K562 (cell line): ENCODE measurements around the gene C16orf92. TPM values are rescaled to one million over a fixed set of nuclear protein-coding genes. Genes with fewer than 3 reads are reported as not detected.

Experiments used
- E2F5 ChIP-seq: sonication (generic); formaldehyde crosslinking; IDR thresholded peaks from 2 replicates; pipeline ENCODE4 v1.8.0; 2022; ENCODE audit warnings: mild to moderate bottlenecking, missing genetic modification reagents
- GABPB2 ChIP-seq: fragments of 250-450 bp; sonication (Bioruptor Pico); conservative IDR thresholded peaks from 2 replicates; pipeline ENCODE4 v1.5.1; 2021; ENCODE audit warnings: mild to moderate bottlenecking
- HDAC6 ChIP-seq: IDR thresholded peaks from 2 replicates; pipeline ENCODE4 v1.6.1; 2012; ENCODE audit warnings: low read depth, mild to moderate bottlenecking, control low read depth, inconsistent platforms, low read length, moderate library complexity
- HNRNPUL1 ChIP-seq: fragments of 200-400 bp; formaldehyde crosslinking; IDR thresholded peaks from 2 replicates; pipeline ENCODE4 v1.6.1; 2017; ENCODE audit warnings: low read length
- NFXL1 ChIP-seq: fragments of 450-650 bp; formaldehyde crosslinking; IDR thresholded peaks from 2 replicates; pipeline ENCODE4 v1.4.0; 2021; ENCODE audit warnings: mild to moderate bottlenecking
- NR0B1 ChIP-seq: fragments of 450-650 bp; IDR thresholded peaks from one replicate; pipeline ENCODE4 v1.6.1; 2018; ENCODE audit warnings: mild to moderate bottlenecking, moderate library complexity; ENCODE audit not compliant: partially characterized antibody
- STAG1 ChIP-seq: sonication (generic); formaldehyde crosslinking; IDR thresholded peaks from 2 replicates; pipeline ENCODE4 v1.5.0; 2020; ENCODE audit warnings: missing genetic modification reagents, borderline replicate concordance
- TAL1 ChIP-seq: fragments of 450-650 bp; IDR thresholded peaks from 2 replicates; pipeline ENCODE4 v1.6.1; 2016; ENCODE audit warnings: mild to moderate bottlenecking
- ZBTB5 ChIP-seq: fragments of 450-650 bp; IDR thresholded peaks from 2 replicates; pipeline ENCODE4 v1.6.1; 2017; ENCODE audit warnings: antibody characterized with exemption
- ZNF175 ChIP-seq: fragments of 200-800 bp; sonication (Bioruptor generic); IDR thresholded peaks from 2 replicates; pipeline ENCODE4 v1.6.1; 2016; ENCODE audit warnings: low read depth, mild to moderate bottlenecking, missing genetic modification characterization, missing compliant biosample characterization
- ZNF280A ChIP-seq: fragments of 450-650 bp; IDR thresholded peaks from 2 replicates; pipeline ENCODE4 v1.6.1; 2018; ENCODE audit warnings: mild to moderate bottlenecking, low read depth; ENCODE audit not compliant: partially characterized antibody
- ZNF561 ChIP-seq: fragments of 450-650 bp; formaldehyde crosslinking; conservative IDR thresholded peaks from 2 replicates; pipeline ENCODE4 v1.4.0; 2020; ENCODE audit warnings: mild to moderate bottlenecking, moderate library complexity
- polyA plus RNA-seq, 8 experiments: library from polyadenylated mRNA; depleted of rRNA in 4 of 8; stranded (reverse) in 5 of 8; unstranded in 3 of 8; fragments of >200 nt; fragmentation: Nextera tagmentation in 2 of 8; fragmentation: Illumina TruSeq in 1 of 8; extraction: Ambion mirVana in 2 of 8; extraction: Trizol in 1 of 8; gene quantifications; 2 replicates each; pipeline versions ENCODE4 v1.2.1 to v1.2.3, GENCODE V29; 2011 to 2014; ENCODE audit warnings: inconsistent platforms in 1 of 8, missing spikeins in 1 of 8
- total RNA-seq, 7 experiments: library from RNA; depleted of rRNA in 6 of 7; stranded (reverse); fragments of >200 nt in 6 of 7; fragmentation: Illumina TruSeq in 2 of 7; extraction: Trizol in 2 of 7; gene quantifications; 2 replicates each; pipeline versions ENCODE4 v1.2.1 to v1.2.3, GENCODE V29; 2011 to 2021; ENCODE audit warnings: low replicate concordance in 1 of 7
- TF ChIP-seq, protein P1 (sequence below): fragments of 150-350 bp; conservative IDR thresholded peaks from 2 replicates; pipeline ENCODE4 v1.6.1; 2014; ENCODE audit warnings: low read length
- TF ChIP-seq, protein P2 (sequence below), 2 experiments: fragments of 250-450 bp in 1 of 2; fragments of 450-650 bp in 1 of 2; sonication (Bioruptor Pico) in 1 of 2; IDR thresholded peaks; 2 replicates each; pipeline versions ENCODE4 v1.6.1 to v1.8.0; 2016 to 2021; ENCODE audit warnings: mild to moderate bottlenecking in 2 of 2, moderate library complexity in 2 of 2, missing compliant biosample characterization in 1 of 2, missing genetic modification characterization in 1 of 2
- TF ChIP-seq, protein P3 (sequence below): fragments of 200-800 bp; sonication (Bioruptor generic); IDR thresholded peaks from 2 replicates; pipeline ENCODE4 v1.6.1; 2017; ENCODE audit warnings: missing genetic modification characterization, missing compliant biosample characterization

The C16orf92 gene
- total and polyA plus RNA-seq, 9 of the 15 experiments (the other 6 are each of a cell fraction or from before 2014, with no cell fraction given), result not detected

GRCh38 chr16:30032083-30032819 is 9.3 kb downstream of the C16orf92 start (continued):
- TF ChIP-seq GABPB2 (CRISPR knock-in tag), result no peak
- no peak for TF ChIP-seq ZBTB5
- TF ChIP-seq, protein P1, sequence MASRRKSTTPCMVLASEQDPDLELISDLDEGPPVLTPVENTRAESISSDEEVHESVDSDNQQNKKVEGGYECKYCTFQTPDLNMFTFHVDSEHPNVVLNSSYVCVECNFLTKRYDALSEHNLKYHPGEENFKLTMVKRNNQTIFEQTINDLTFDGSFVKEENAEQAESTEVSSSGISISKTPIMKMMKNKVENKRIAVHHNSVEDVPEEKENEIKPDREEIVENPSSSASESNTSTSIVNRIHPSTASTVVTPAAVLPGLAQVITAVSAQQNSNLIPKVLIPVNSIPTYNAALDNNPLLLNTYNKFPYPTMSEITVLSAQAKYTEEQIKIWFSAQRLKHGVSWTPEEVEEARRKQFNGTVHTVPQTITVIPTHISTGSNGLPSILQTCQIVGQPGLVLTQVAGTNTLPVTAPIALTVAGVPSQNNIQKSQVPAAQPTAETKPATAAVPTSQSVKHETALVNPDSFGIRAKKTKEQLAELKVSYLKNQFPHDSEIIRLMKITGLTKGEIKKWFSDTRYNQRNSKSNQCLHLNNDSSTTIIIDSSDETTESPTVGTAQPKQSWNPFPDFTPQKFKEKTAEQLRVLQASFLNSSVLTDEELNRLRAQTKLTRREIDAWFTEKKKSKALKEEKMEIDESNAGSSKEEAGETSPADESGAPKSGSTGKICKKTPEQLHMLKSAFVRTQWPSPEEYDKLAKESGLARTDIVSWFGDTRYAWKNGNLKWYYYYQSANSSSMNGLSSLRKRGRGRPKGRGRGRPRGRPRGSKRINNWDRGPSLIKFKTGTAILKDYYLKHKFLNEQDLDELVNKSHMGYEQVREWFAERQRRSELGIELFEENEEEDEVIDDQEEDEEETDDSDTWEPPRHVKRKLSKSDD, result 0 out of 2 replicates have a peak, but pooled peaks have one; percentile 65
- no peak for TF ChIP-seq TAL1
- TF ChIP-seq STAG1 (CRISPR knock-in tag), result peak; percentile 88; the same call in 1 of the 2 replicates
- no peak for TF ChIP-seq ZNF280A
- TF ChIP-seq, protein P2, sequence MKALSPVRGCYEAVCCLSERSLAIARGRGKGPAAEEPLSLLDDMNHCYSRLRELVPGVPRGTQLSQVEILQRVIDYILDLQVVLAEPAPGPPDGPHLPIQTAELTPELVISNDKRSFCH (CRISPR knock-in tag; IDR thresholded peaks at IDR 0.05), result no peak
- TF ChIP-seq, protein P2 (tag; IDR thresholded peaks at IDR 0.05), result no peak
- no peak for TF ChIP-seq E2F5 (CRISPR knock-in tag)
- no peak for TF ChIP-seq ZNF561 (CRISPR knock-in tag)
- TF ChIP-seq ZNF175, result no peak
- no peak for TF ChIP-seq NFXL1 (CRISPR knock-in tag)
- TF ChIP-seq HDAC6, result no peak
- TF ChIP-seq HNRNPUL1, result no peak
- TF ChIP-seq, protein P3, sequence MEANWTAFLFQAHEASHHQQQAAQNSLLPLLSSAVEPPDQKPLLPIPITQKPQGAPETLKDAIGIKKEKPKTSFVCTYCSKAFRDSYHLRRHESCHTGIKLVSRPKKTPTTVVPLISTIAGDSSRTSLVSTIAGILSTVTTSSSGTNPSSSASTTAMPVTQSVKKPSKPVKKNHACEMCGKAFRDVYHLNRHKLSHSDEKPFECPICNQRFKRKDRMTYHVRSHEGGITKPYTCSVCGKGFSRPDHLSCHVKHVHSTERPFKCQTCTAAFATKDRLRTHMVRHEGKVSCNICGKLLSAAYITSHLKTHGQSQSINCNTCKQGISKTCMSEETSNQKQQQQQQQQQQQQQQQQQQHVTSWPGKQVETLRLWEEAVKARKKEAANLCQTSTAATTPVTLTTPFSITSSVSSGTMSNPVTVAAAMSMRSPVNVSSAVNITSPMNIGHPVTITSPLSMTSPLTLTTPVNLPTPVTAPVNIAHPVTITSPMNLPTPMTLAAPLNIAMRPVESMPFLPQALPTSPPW (CRISPR knock-in tag), result no peak
- no peak for TF ChIP-seq NR0B1
